Hematopoietic multipotent progenitor cell treated with erythropoietin and hydrocortisone succinate and interleukin-3 and kit ligand, for 8 days (in vitro differentiated cells): ENCODE data around the gene NCAPG2.
A peak's percentile ranks its signal among the peaks of the same experiment; 100 is the strongest.
"Not testable (repeated sequence)": the region's sequence is repeated elsewhere in the genome, so short reads cannot be mapped to it uniquely, and the experiment has no call there.

Experiments
- DNase-seq: peaks from one replicate; pipeline ENCODE4 v3.0.0-alpha.2; 2015

Gene NCAPG2

GRCh38 chr7:158706273-158706704 lies 1.7 kb upstream of the NCAPG2 start:
- peak; percentile 20 for DNase-seq

DNA sequence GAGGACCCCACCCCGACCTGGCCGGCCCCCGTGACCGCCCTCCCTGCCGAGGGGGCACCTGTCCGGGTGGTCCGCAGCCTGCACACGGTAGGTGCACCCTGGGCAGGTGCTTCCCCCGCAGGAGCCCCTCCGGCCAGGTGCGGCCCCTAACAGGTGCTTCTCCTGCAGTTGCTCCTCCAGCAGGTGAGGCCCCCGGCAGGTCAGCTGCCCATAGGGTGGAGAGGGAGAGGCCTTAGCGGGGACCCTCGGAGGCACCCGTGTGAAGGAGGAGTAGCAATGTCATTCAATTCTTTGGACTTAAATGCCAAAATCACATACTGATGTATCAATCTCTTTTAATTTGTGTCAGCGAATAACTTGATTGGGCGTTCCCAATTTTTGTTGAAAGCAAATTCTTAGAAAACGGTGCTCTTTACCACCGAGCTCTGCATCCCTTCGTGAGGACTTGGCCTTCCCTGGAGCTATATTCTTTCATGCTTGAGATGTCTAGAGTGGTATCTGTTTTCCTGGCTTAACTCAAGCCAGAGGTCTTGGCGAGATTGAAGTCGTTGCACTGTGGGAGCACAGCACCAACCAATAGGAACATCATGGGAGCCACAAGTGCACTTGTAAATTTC lies 738 bp upstream of the NCAPG2 start:
- peak; percentile 24 for DNase-seq

DNA sequence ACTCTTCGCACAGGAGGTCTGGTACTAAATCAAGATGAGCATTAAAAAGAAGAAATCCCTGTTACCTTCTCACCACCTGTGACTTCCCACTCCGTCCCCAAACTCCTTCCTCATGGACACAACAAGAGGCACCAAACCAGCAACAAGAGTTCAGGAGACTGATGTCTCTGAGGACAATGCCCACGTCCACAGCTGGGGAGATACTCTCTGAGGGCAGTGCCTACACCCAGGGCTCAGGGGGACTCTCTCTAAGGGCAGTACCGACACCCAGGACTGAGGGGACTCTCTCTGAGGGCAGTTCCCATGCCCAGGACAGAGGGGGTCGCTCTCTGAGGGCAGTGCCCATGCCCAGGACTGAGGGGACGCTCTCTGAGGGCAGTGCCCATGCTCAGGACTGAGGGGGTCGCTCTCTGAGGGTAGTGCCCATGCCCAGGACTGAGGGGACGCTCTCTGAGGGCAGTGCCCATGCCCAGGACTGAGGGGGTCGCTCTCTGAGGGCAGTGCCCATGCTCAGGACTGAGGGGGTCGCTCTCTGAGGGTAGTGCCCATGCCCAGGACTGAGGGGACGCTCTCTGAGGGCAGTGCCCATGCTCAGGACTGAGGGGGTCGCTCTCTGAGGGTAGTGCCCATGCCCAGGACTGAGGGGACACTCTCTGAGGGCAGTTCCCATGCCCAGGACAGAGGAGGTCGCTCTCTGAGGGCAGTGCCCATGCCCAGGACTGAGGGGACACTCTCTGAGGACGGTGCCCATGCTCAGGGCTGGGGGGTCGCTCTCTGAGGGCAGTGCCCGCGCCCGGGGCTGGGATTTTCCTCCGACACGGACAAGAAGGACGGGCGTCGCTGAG lies 703 bp downstream of the NCAPG2 start:
- not testable (repeated sequence) for DNase-seq

GRCh38 chr7:158702944-158703343 lies 1.7 kb downstream of the NCAPG2 start:
- peak; percentile 50 for DNase-seq

GRCh38 chr7:158702196-158702595 lies 2.4 kb downstream of the NCAPG2 start:
- no peak for DNase-seq

- DNase-seq: no peak
Observed at GRCh38 chr7:158700008-158700407, 4.6 kb downstream of the NCAPG2 start.

DNA sequence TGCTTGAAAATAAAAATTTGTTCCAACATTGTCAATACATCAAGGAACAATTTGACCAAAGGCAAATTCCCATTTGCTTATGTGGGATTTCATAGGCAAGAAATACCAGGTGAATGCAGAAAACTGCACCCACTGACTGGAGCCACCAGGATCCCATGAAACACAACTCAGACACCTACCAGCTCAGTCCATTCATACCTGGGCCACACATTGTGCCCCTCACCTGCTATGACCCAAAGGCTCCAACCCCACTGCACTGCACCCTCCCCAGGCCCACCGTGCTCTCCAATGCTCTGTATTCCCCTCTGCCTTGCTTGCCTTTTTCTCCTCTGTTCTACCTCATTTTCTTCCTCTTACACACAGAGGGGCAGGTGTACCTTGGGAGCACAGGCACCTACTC lies 5.3 kb downstream of the NCAPG2 start:
- DNase-seq: no peak

- no peak for DNase-seq
Observed at GRCh38 chr7:158698657-158699195, 5.9 kb downstream of the NCAPG2 start.

DNA sequence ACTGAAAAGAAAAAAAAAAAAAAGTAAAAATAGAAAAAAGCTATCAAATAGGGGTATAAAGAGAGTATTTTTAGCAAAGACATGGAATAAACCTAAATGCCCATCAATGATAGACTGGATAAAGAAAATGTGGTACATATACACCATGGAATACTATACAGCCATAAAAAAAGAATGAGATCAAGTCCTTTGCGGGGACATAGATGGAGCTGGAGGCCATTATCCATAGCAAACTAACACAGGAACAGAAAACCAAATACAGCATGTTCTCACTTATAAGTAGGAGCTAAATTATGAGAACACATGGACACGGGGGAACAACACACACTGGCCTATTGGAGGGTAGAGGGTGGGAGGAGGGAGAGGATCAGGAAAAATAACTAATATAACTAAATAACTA lies 7.0 kb downstream of the NCAPG2 start:
- DNase-seq: not testable (repeated sequence)

DNA sequence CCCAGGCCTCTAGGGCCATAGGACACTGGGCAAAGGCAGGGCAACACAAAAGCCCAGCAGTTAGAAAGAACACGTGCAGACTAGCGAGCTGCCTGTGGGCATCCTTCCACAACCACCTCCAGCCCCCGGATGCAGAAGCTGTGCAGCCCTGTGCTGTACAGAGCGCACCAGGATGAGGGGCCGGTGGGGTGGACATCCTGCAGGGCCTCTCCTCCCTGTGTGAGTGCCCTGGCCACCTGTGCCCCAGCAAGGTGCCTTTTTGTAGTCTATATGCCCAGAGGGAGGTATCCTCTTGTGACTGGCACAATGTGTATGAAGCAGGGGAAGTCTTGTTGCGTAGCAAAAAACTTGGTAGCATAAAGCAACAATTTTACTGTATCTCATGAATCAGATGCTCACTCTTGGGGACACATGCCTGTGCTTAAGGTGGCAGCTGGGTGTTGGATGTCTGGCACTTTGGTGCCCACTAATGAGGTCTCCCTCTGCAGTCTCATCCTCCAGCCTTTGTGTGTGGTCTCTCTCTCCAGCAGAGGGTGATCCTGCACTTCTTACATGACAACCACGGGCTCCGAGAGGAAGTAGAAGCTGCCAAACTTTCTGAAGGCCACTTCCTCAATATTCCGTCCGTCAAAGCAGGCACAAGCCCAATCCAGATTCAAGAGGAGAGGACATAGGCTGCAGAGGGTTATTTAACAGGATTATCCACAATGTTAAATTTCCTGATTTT lies 8.7 kb downstream of the NCAPG2 start:
- peak; percentile 81 for DNase-seq

- DNase-seq: no peak
Observed at GRCh38 chr7:158695056-158695455, 9.5 kb downstream of the NCAPG2 start.

- no peak for DNase-seq
Observed at GRCh38 chr7:158694650-158695049, 10.0 kb downstream of the NCAPG2 start.

- no peak for DNase-seq
Observed at GRCh38 chr7:158689488-158689887, 15.1 kb downstream of the NCAPG2 start.

- no peak for DNase-seq
Observed at GRCh38 chr7:158687406-158687805, 17.2 kb downstream of the NCAPG2 start.

GRCh38 chr7:158685693-158686092 lies 18.9 kb downstream of the NCAPG2 start:
- no peak for DNase-seq

DNA sequence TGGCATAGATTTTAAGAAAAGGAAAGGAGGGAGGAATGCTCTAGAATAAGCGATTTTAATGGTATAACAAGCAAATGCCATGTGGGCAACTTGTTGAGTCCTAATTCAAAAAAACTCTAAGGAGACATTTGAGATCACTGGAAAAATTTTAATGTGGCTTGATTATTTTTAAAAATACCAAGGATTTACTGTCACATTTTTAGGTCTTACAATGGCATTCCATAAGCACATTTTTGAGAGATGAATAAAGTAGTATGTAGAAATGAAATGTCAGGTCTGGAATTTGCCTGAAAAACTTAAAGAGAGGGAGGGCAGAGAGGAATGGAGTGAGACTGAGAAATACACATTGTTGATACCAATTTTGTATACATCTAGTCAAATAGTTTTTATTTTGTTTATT lies 20.3 kb downstream of the NCAPG2 start:
- DNase-seq: no peak

GRCh38 chr7:158683541-158683940 lies 21.1 kb downstream of the NCAPG2 start:
- no peak for DNase-seq

DNA sequence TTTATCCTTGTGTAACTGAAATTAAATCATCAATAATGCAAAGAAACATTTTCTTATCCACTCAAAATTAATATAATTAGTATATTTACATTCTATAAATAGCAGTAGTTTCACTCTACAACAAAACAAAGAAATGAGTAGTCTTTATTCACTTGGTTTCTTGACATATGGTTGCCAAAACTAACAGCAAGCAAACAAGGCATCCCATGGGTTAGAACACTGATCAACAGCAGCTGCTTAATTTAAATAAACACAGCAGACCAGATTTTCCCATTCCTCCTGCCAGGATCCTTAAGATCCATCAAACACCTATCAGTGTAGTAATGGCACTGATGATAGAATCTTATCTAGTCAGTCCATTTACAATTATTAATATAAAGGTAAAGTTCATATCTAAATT lies 22.1 kb downstream of the NCAPG2 start:
- DNase-seq: no peak

DNA sequence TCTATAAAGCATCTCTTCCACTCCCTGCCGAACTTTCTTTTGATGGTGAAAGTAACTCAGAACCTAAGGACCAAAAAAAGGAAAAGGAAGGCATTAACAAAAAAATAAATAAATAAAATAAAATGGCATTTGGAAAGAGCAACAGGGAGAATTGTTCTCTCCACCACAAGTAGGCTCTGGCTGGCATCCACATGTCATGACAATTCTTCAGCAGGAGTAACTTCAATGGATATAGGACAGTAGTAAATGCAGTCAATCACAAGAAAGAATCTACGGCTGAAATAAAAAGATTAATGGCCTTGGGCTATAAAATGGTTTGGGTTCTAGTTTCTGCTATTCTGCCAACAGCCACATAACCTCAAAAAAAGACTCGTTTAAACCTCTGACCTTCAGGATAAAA lies 23.9 kb downstream of the NCAPG2 start:
- DNase-seq: no peak

DNA sequence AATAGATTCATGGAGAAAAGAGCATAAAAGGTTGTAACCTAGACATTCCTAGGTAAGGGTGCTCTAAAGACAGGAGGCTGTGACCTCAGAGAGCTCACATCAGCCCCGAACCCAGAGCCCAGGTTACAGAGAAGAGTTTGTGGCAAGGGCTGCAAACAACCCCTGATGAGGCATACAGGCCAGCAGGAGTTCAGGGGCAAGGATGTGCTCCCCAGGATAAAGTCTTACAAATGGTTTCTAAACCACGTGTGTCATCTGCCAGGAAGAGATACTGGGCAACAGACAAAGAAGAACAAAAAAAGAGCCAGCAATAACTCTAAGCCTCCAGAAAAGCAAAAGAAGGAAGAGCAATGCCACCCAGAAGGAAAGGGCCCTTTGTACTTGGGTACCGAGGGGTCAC lies 27.7 kb downstream of the NCAPG2 start:
- DNase-seq: peak; percentile 75

- no peak for DNase-seq
Observed at GRCh38 chr7:158676171-158676840, 28.3 kb downstream of the NCAPG2 start.

DNA sequence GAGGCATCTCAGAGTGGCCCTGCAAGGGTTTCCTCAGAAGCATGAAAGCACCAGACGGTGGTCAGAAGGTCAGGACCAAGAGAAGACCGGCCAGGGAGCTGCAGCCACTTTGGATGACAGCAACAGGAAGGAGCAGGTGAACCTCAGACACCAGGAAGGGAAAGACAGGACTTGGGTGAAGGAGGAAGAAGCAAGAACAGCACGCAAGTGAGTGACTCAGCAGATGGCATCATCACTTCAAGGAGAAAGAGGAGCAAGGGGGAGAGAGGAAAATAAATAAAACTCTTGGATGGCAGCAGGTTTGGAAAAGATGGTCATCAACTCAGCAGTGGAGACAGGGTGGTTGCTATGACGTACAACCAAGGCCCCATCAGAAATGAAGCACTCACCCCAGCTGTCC lies 31.6 kb downstream of the NCAPG2 start:
- DNase-seq: no peak

- DNase-seq: not testable (repeated sequence)
Observed at GRCh38 chr7:158668086-158668485, 36.5 kb downstream of the NCAPG2 start.
